ENCODE measurements around the gene BAIAP2. TPM values are rescaled to one million over a fixed set of nuclear protein-coding genes. Genes with fewer than 3 reads are reported as not detected.

Gene BAIAP2
- total and polyA plus RNA-seq, 2 of the 13 experiments (the other 11 are each of a cell fraction or from before 2014, with no cell fraction given): 22.5 to 24.0 TPM

DNA sequence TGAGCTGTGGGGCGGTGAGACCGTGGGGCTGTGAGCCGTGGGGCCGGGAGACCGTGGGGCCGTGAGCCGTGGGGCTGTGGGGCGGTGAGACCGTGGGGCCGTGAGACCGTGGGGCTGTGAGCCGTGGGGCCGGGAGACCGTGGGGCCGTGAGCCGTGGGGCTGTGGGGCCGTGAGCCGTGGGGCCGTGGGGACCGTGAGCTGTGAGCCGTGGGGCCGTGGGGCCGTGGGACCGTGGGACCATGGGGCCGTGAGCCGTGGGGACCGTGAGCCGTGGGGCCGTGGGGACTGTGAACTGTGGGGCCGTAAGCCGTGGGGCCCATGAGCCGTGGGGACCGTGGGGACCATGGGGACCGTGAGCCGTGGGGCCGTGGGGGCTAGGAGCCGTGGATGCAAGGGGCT, 105.7 kb downstream of the BAIAP2 start:
- in situ Hi-C loops (cut with HindIII; ENCODE audit: extremely low pct_ligation_motif_present, low pct_unique_long_range_greater_than_20kb): loop anchor here (5.0 kb wide), 2 partner anchors 52 to 87 kb away; no protein-coding TSS in a partner anchor
- no peaks in the 10 kb centered on the region for H3K79me2 ChIP-seq (ENCODE audit: insufficient read depth, low read length)

More for the DNA sequence above, 105.7 kb downstream of the BAIAP2 start:
- Histone ChIP-seq H3K36me3 (replicated peaks in 1 of 2; ENCODE audit: control insufficient read depth in 1 of 2, insufficient read depth in 2 of 2, low read length in 2 of 2) (no peaks in the 10 kb centered on the region), H4K20me1 (ENCODE audit: insufficient read depth, low read length) (no peaks in the 10 kb centered on the region), H3K9ac (ENCODE audit: insufficient read depth, low read depth, low read length) (no peak overlapping the region), H3K27ac (ENCODE audit: extremely low read length, insufficient read depth, low read length) (no peak overlapping the region), H3K27me3 (ENCODE audit: control insufficient read depth in 1 of 2, insufficient read depth in 2 of 2, low read length in 2 of 2) (no peaks in the 10 kb centered on the region), H3K4me1 (ENCODE audit: insufficient read depth, low read length) (peaks cover 31% of the 10 kb centered on the region), H3K9me3 (ENCODE audit: low read length) (no peaks in the 10 kb centered on the region), H3K4me2 (ENCODE audit: low read depth, low read length) (no peak overlapping the region), H3K4me3 (replicated peaks in 1 of 3; ENCODE audit: insufficient read depth in 1 of 3, low read depth in 2 of 3, low read length in 3 of 3) (no peak overlapping the region), H2AFZ (ENCODE audit: low read length) (no peak overlapping the region)
- CTCF ChIA-PET (ENCODE audit: low intra/inter-chr PET ratio, low total read pairs): no interaction called here
- POLR2A ChIA-PET: no interaction called here
- WGBS (ENCODE audit: low lambda C conversion rate): 86% methylated on average over 34 of the region's 37 CpGs
- FAIRE-seq: no peak
- intact Hi-C loops (cut with micrococcal nuclease; ENCODE audit: unreplicated experiment): loop anchor here (5.0 kb wide), 2 partner anchors 62 to 82 kb away; partner anchors contain the start of gene CEP131
- BruUV-seq (replicated peaks): no TSS peak
- DNase-seq (ENCODE audit: low spot score): no peak
- ATAC-seq: no peak
- TF ChIP-seq ZFYVE20 (CRISPR knock-in tag; IDR thresholded peaks at IDR 0.05; ENCODE audit: borderline replicate concordance, low read depth) (no peak), MAFF (IDR thresholded peaks at IDR 0.05; ENCODE audit: low read depth, low read length) (no peak), JUNB (CRISPR knock-in tag; IDR thresholded peaks at IDR 0.05; ENCODE audit: borderline replicate concordance) (no peak), ATF7 (IDR thresholded peaks at IDR 0.05) (no peak), ATF7 (CRISPR knock-in tag; IDR thresholded peaks at IDR 0.05) (no peak)
- TF ChIP-seq, protein P1, sequence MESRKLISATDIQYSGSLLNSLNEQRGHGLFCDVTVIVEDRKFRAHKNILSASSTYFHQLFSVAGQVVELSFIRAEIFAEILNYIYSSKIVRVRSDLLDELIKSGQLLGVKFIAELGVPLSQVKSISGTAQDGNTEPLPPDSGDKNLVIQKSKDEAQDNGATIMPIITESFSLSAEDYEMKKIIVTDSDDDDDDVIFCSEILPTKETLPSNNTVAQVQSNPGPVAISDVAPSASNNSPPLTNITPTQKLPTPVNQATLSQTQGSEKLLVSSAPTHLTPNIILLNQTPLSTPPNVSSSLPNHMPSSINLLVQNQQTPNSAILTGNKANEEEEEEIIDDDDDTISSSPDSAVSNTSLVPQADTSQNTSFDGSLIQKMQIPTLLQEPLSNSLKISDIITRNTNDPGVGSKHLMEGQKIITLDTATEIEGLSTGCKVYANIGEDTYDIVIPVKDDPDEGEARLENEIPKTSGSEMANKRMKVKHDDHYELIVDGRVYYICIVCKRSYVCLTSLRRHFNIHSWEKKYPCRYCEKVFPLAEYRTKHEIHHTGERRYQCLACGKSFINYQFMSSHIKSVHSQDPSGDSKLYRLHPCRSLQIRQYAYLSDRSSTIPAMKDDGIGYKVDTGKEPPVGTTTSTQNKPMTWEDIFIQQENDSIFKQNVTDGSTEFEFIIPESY (CRISPR knock-in tag; IDR thresholded peaks at IDR 0.05): no peak
